OCI-LY7 (cell line): Measurements from ENCODE around the gene COQ10A. TPM values are rescaled to one million over a fixed set of nuclear protein-coding genes. Genes with fewer than 3 reads are reported as not detected.

Source experiments
- BruUV-seq: library from RNA; stranded (reverse); fragments of 400-500 nt; replicated peaks from 2 replicates; lab custom pipeline; 2021; lab: Mats Ljungman, UMichigan
- CTCF ChIA-PET: fragments of 300-600 bp; sonication (Branson Sonifier 250); formaldehyde crosslinking; loops from one replicate; lab custom pipeline; 2022; ENCODE audit warnings: antibody characterized with exemption; ENCODE audit not compliant: unreplicated experiment; lab: Charles Lee
- POLR2A ChIA-PET: fragments of 300-600 bp; sonication (Branson Sonifier 250); formaldehyde crosslinking; loops from one replicate; lab custom pipeline; 2022; ENCODE audit warnings: antibody characterized with exemption; lab: Charles Lee
- DNase-seq: peaks from one replicate; pipeline ENCODE4 v3.0.0-alpha.2; 2015; ENCODE audit warnings: low spot score
- H2AFZ ChIP-seq: fragments of 200-600 bp; sonication (generic), shearing (Covaris generic); 2 replicates; pipeline ENCODE4 v1.6.1; 2014; ENCODE audit warnings: mild to moderate bottlenecking, antibody characterized with exemption, low read length, moderate library complexity
- H3K27ac ChIP-seq: fragments of 200-600 bp; sonication (generic); 2 replicates; pipeline ENCODE4 v1.5.1; 2014; ENCODE audit warnings: mixed run types, low read depth, mild to moderate bottlenecking, moderate library complexity, low read length, inconsistent platforms; ENCODE audit not compliant: poor library complexity, severe bottlenecking
- H3K36me3 ChIP-seq: fragments of 200-600 bp; sonication (generic); 2 replicates; pipeline ENCODE4 v1.6.1; 2014; ENCODE audit warnings: mild to moderate bottlenecking, antibody characterized with exemption, low read length, moderate library complexity, mixed read lengths; ENCODE audit not compliant: insufficient read depth
- H3K4me1 ChIP-seq: fragments of 200-600 bp; sonication (generic); 2 replicates; pipeline ENCODE4 v1.5.1; 2014; ENCODE audit warnings: mild to moderate bottlenecking, low read length; ENCODE audit not compliant: insufficient read depth, poor library complexity, severe bottlenecking
- H3K4me2 ChIP-seq: fragments of 200-600 bp; sonication (generic); 2 replicates; pipeline ENCODE4 v1.6.1; 2014; ENCODE audit warnings: mild to moderate bottlenecking, low read length
- H3K4me3 ChIP-seq: fragments of 200-600 bp; sonication (generic); 2 replicates; pipeline ENCODE4 v1.5.1; 2014; ENCODE audit warnings: mild to moderate bottlenecking, low read depth, low read length; ENCODE audit not compliant: poor library complexity, severe bottlenecking
- H3K79me2 ChIP-seq: fragments of 200-600 bp; sonication (generic); 2 replicates; pipeline ENCODE4 v1.6.1; 2016; ENCODE audit warnings: low read depth, mild to moderate bottlenecking, low read length, moderate library complexity, mixed read lengths; ENCODE audit not compliant: insufficient read depth
- H3K9me2 ChIP-seq: fragments of 200-600 bp; sonication (generic); 2 replicates; pipeline ENCODE4 v1.6.1; 2016; ENCODE audit warnings: mild to moderate bottlenecking, low read length, mixed read lengths; ENCODE audit not compliant: insufficient read depth
- H3K9me3 ChIP-seq: fragments of 200-600 bp; sonication (generic); 2 replicates; pipeline ENCODE4 v1.6.1; 2014; ENCODE audit warnings: mild to moderate bottlenecking, mixed run types, low read length, mixed read lengths
- H4K20me1 ChIP-seq: fragments of 200-600 bp; sonication (generic); 2 replicates; pipeline ENCODE4 v1.6.1; 2014; ENCODE audit warnings: mild to moderate bottlenecking, antibody characterized with exemption, low read length, moderate library complexity, mixed read lengths; ENCODE audit not compliant: insufficient read depth
- EZH2phosphoT487 ChIP-seq: fragments of 200-600 bp; sonication (generic); IDR thresholded peaks from 2 replicates; pipeline ENCODE4 v1.6.1; 2018; ENCODE audit warnings: low read depth, borderline replicate concordance, mild to moderate bottlenecking, mixed run types, antibody characterized with exemption, low read length, moderate library complexity, mixed read lengths
- intact Hi-C: fragments of 100-400 bp; cut with micrococcal nuclease; formaldehyde crosslinking; loops from one replicate; pipeline ENCODE4 v1.10.0; 2022; ENCODE audit not compliant: unreplicated experiment
- total RNA-seq, 2 experiments: library from RNA; depleted of rRNA in 1 of 2; stranded (reverse); fragments of >200 nt in 1 of 2; shearing (Covaris generic) in 1 of 2; gene quantifications; 2 replicates each; pipeline ENCODE4 v1.2.3, GENCODE V29; 2014 to 2022
- TF ChIP-seq, protein P1 (sequence below): fragments of 200-600 bp; sonication (generic); conservative IDR thresholded peaks from 2 replicates; pipeline ENCODE4 v1.5.1; 2014; ENCODE audit warnings: mild to moderate bottlenecking, antibody characterized with exemption, low read length, moderate library complexity, mixed read lengths

The COQ10A gene
- total RNA-seq, 2 experiments from 2014 or later, result 20.6 to 22.1 TPM

DNA sequence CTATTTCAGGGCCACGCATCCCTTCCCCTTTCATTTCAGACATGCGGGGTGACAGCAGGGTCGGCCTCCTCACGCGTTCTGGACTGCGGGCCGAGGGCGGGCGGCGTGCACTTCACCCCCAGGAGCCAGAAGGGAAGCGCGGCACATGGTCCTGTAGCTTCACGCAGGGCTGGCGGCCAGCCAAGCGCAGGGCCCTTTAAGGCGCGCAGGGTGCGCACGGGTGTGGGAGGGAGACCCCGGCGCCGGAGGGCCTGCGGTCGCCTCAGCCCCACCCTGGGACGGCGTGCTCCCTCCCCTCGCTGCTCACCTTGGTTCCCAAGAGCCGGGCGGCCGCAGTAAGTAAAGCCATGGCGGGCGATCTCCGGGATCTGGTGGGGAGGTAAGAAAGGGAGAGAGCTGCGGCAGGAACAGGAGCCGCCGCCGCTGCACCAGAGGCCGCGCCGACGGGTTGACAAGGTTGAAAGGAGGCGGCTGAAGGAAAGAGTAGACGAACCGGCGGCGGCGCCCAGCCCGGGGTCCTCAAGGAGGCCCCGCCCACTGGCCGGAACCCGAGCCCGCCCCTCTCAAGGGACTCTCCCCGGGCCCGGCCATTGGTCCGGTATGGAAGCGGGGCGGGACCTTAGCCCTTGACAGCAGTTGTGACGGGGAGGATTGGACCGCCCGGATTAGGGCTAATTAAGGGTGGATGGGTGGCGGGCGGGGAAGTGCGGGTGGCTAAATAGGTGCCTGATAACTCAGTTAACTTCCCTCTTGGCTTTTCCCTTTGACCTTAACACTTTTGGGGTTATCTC is 33.3 kb downstream of the COQ10A start, which contains the start of gene CS:
CS (minus strand) TSS at position 478 of the 791 bp plus-strand sequence; CDS start at position 349, 129 bp downstream.
- ChIA-PET CTCF (interaction anchor here (1.4 kb wide), 1 partner anchor 16 kb away, joined by 12 read pairs; the partner anchor contains the start of gene CNPY2), POLR2A (interaction anchor here (0.8 to 1.8 kb wide), 3 partner anchors 10 to 75 kb away, joined by 3 to 5 read pairs (median 5); no protein-coding TSS in a partner anchor)
- Histone ChIP-seq H3K36me3 (peaks cover 54% of the 10 kb centered on the region), H3K4me1 (peaks cover 62% of the 10 kb centered on the region), H3K9me2 (no peaks in the 10 kb centered on the region), H2AFZ (peak within 1 kb of the TSS; percentile 64; the same call in 1 of the 2 replicates), H3K9me3 (no peaks in the 10 kb centered on the region), H3K27ac (peak within 1 kb of the TSS; percentile 75), H3K4me2 (peak within 1 kb of the TSS; percentile 99), H4K20me1 (0 out of 2 replicates have a peak, but pooled peaks cover 11% of the 10 kb centered on the region), H3K79me2 (peaks cover 61% of the 10 kb centered on the region), H3K4me3 (peak within 1 kb of the TSS; percentile 79)
- no TSS peak for BruUV-seq
- DNase-seq, result peak; percentile 100
- intact Hi-C loops, result loop anchor here (2.0 kb wide), 1 partner anchor 107 kb away; no protein-coding TSS in a partner anchor
- TF ChIP-seq, protein P1, sequence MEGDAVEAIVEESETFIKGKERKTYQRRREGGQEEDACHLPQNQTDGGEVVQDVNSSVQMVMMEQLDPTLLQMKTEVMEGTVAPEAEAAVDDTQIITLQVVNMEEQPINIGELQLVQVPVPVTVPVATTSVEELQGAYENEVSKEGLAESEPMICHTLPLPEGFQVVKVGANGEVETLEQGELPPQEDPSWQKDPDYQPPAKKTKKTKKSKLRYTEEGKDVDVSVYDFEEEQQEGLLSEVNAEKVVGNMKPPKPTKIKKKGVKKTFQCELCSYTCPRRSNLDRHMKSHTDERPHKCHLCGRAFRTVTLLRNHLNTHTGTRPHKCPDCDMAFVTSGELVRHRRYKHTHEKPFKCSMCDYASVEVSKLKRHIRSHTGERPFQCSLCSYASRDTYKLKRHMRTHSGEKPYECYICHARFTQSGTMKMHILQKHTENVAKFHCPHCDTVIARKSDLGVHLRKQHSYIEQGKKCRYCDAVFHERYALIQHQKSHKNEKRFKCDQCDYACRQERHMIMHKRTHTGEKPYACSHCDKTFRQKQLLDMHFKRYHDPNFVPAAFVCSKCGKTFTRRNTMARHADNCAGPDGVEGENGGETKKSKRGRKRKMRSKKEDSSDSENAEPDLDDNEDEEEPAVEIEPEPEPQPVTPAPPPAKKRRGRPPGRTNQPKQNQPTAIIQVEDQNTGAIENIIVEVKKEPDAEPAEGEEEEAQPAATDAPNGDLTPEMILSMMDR, result no peak
- TF ChIP-seq EZH2phosphoT487, result no peak

DNA sequence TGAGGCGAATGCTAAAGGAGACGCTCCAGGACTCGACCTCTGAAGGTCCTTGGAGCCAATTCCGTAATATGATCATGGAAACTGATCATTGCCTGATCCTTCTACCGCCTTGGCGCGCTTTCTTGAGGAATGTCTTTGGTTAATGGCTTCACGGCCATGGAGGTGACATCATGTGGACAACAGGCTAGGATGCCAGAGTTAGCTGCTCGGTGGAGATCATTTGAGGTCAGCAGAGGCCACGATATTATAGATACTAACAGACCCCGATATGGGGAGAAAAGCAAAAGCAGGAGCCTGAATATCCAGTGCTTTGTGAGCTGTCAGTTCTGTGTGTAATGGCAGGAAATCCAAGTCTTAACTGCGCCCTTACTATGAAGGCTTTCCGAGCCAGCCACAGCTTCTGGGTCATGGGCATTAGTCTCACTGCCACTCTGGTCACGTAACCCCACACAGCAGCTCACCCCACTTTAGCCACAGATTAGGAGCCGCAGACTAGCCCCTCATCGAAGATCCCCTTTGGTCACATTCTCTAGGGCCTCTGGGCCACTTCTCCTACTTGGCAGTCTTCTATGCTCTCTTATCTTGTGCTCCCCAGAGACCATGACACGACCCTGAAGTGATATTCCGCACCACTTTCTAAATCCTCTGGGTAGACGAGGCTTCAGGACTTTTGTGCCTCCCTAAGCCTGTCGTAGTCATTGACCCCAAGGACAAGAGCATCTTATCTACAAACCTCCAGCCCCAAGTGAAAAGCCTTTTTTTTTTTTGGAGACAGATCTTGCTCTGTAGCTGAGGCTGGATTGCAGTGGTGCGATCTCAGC is 34.1 kb downstream of the COQ10A start:
- H3K4me3 ChIP-seq, result peak overlapping the region; percentile 79
- no peak for DNase-seq
- peaks cover 61% of the 10 kb centered on the region for H3K4me1 ChIP-seq

More for the DNA sequence above, 34.1 kb downstream of the COQ10A start:
- peak overlapping the region; percentile 89 for H3K4me2 ChIP-seq
- no peak for TF ChIP-seq EZH2phosphoT487
- TF ChIP-seq, protein P1, result no peak
- peaks cover 53% of the 10 kb centered on the region for H3K79me2 ChIP-seq
- intact Hi-C loops, result loop anchor here (2.0 kb wide), 1 partner anchor 108 kb away; no protein-coding TSS in a partner anchor
- CTCF ChIA-PET, result no interaction called here
- POLR2A ChIA-PET, result interaction anchor here (0.7 to 1.8 kb wide), 3 partner anchors 9 to 33 kb away, joined by 3 to 5 read pairs (median 3); no protein-coding TSS in a partner anchor
- BruUV-seq, result TSS peak; percentile 88
- no peaks in the 10 kb centered on the region for H3K9me2 ChIP-seq
- peak overlapping the region; percentile 75 for H3K27ac ChIP-seq
- no peaks in the 10 kb centered on the region for H3K9me3 ChIP-seq
- H2AFZ ChIP-seq, result peak overlapping the region; percentile 64; the same call in 1 of the 2 replicates
- 0 out of 2 replicates have a peak, but pooled peaks cover 11% of the 10 kb centered on the region for H4K20me1 ChIP-seq
- H3K36me3 ChIP-seq, result peaks cover 54% of the 10 kb centered on the region
